ENCODE results near the gene RENBP.
A peak's percentile ranks its signal among the peaks of the same experiment; 100 is the strongest.

Gene RENBP

DNA sequence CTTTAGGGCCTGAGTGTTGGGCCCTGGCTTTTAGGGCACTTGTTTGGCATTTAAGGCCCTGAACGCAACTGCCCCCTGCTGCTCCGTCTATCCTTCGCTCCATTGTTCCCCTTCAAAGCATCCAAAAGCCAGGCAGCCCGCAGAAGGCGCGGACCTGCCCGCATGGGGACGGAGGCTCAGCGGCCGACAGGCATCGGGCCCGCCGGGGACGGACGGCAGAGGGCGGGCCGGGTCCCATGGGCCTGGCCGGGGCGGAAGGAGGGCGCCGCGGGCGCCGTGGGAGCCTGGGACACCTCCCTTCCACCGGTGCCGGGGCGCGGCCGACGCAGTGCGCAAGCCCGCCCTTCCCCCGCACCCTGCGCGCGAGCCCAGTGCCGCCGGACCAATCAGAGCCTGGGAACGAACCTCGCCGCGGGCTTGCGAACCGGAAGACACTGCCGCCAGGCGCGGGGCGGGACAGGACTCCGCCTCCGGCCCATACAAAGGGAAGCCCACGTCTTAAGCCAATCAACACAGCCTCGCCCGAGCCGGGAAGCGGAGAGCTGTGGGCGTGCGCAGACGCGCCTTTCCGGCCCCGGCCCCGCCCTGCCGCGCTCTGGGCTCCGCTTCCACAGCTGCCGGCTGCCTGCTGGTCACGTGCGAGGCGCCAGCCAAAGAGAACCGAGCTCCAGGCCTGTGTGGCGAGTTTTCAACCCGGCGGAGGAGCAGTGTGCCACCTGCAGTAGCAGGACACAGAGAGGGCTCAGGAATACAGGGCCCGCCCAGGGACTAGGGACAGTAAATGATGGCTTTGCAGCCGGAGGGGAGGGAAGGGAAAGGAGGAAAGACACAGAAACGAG lies 16.3 kb downstream of the RENBP start:
- peak overlapping the region; percentile 68 for H3K4me3 ChIP-seq (ENCODE audit: low read length)

DNA sequence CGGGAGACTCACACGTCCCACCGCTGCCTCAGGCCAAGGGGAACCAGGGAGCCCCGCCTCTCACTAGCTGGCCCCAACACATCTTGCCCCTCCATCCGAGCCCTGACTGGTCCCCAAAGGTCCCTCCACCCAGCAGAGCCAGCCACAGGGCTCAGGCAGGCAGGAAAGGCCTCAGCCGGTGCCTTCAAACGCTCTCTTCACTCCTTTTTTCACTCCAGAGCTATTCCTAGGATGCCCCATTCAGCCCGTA lies 16.8 kb downstream of the RENBP start:
- peak overlapping the region; percentile 68 for H3K4me3 ChIP-seq (ENCODE audit: low read length)
- no peaks in the 10 kb centered on the region for H3K27me3 ChIP-seq (ENCODE audit: control insufficient read depth, insufficient read depth, low read length)
- peak overlapping the region; percentile 33 for H3K27ac ChIP-seq (ENCODE audit: low read length)
- H3K4me1 ChIP-seq (ENCODE audit: control insufficient read depth, low read depth, low read length) = peaks cover 8% of the 10 kb centered on the region
- H3K9ac ChIP-seq (ENCODE audit: low read length) = peak overlapping the region; percentile 83
- no peaks in the 10 kb centered on the region for H3K9me3 ChIP-seq (ENCODE audit: control insufficient read depth, low read depth, low read length)
- H3K36me3 ChIP-seq (ENCODE audit: control insufficient read depth, low read depth, low read length) = peaks cover 8% of the 10 kb centered on the region

More for the DNA sequence above, 16.3 kb downstream of the RENBP start:
- Histone ChIP-seq H3K36me3 (ENCODE audit: control insufficient read depth, low read depth, low read length) (peaks cover 11% of the 10 kb centered on the region), H3K9ac (ENCODE audit: low read length) (peak overlapping the region; percentile 83), H3K4me1 (ENCODE audit: control insufficient read depth, low read depth, low read length) (peaks cover 8% of the 10 kb centered on the region), H3K9me3 (ENCODE audit: control insufficient read depth, low read depth, low read length) (no peaks in the 10 kb centered on the region), H3K27ac (ENCODE audit: low read length) (peak overlapping the region; percentile 33), H3K27me3 (ENCODE audit: control insufficient read depth, insufficient read depth, low read length) (no peaks in the 10 kb centered on the region)

DNA sequence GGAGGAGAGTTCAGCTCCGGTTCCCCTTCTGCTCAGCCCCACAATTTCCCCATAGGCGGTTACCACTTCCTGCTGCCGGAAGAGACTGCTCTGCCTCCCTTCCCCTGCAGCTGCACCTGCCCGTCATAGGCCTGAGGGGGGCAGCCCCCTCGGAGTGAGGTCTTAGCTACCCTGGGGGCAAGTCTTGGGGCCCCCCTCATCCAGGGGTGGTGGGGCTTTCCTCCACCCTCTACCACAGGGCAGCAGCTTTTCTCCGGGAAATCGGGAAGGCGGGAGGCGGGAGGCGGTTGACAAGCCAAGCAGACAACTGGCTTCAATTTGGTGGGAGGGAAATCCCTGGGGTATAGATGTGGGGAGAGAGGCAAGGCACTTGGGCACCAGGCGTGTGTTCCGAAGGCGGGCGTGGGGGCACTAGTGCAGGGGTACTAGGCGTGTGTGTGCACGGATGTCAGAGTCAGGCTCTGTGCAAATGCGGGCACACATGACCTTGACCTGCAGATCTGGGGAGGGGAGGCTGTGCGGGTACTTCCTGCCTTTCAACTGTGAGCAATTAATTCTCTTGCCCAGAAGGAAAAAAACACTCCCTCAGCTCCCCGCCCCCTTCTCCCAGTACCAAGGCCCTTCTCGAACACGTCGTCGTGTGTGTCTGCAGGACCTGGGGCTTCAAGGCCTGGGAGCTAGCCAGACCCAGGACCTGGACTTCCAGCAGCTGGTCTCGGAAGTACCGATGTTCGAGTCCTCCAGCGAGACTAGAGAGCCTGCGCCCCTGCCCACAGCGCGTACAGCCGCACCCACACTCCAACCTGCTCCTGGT lies 17.4 kb downstream of the RENBP start:
- peak overlapping the region; percentile 33 for H3K27ac ChIP-seq (ENCODE audit: low read length)
- no peaks in the 10 kb centered on the region for H3K9me3 ChIP-seq (ENCODE audit: control insufficient read depth, low read depth, low read length)
- no peaks in the 10 kb centered on the region for H3K27me3 ChIP-seq (ENCODE audit: control insufficient read depth, insufficient read depth, low read length)
- H3K4me3 ChIP-seq (ENCODE audit: low read length) = peak overlapping the region; percentile 68
- H3K36me3 ChIP-seq (ENCODE audit: control insufficient read depth, low read depth, low read length) = peaks cover 7% of the 10 kb centered on the region
- H3K4me1 ChIP-seq (ENCODE audit: control insufficient read depth, low read depth, low read length) = peaks cover 8% of the 10 kb centered on the region
- peak overlapping the region; percentile 83 for H3K9ac ChIP-seq (ENCODE audit: low read length)

GRCh38 chrX:153926552-153926857 lies 17.9 kb downstream of the RENBP start:
- Histone ChIP-seq H3K9me3 (ENCODE audit: control insufficient read depth, low read depth, low read length) (no peaks in the 10 kb centered on the region), H3K4me1 (ENCODE audit: control insufficient read depth, low read depth, low read length) (peaks cover 8% of the 10 kb centered on the region), H3K27me3 (ENCODE audit: control insufficient read depth, insufficient read depth, low read length) (no peaks in the 10 kb centered on the region), H3K36me3 (ENCODE audit: control insufficient read depth, low read depth, low read length) (peaks cover 1% of the 10 kb centered on the region), H3K4me3 (ENCODE audit: low read length) (peak overlapping the region; percentile 68), H3K27ac (ENCODE audit: low read length) (no peak overlapping the region), H3K9ac (ENCODE audit: low read length) (no peak overlapping the region)

DNA sequence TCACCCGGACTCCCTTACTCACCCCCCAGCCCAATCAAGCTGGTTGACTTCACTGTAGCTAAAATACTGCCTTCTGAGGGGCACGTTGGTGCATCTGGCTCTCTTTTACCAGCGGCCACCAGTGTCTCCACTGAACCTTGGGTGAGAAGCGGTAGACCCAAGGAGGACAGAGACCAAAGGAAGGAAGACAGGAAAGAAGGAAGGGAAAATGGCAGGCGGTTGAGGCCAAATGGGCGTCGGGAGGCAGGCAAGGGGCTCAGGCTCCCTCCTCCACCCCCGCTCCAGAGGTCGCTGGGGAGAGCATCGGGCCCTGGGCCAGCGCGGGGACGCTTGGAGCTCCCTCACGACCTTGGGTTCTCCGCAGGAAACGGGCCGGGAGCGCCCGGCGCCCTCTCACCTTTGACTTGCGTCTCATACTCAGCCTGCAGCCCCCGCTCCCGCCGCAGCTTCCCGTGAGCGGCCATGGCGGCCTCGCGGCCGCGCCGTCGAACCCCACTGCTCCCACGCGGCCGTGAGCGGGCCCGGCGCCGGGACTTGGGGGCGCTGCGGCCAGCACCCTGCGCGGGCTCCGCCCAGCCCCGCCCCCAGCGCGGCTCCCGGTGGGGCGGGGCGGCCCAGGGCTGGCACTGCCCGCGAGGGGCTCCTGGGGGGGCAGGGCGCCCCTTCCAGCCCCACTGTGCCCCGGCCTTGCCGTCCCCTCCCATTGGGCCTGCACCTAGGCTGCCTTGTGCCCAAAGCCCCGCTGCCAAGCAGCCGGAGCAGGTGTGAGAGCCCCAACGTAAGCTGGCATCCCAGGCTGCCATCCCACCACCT lies 18.5 kb downstream of the RENBP start, which contains the start of gene ARHGAP4:
Gene ARHGAP4, minus strand, starts transcription at position 526 of the 813 bp plus-strand sequence. Its CDS starts 62 bp downstream, at position 464.
- no peak within 1 kb of the TSS for H3K27ac ChIP-seq (ENCODE audit: low read length)
- no peaks in the 10 kb centered on the region for H3K9me3 ChIP-seq (ENCODE audit: control insufficient read depth, low read depth, low read length)
- H3K4me1 ChIP-seq (ENCODE audit: control insufficient read depth, low read depth, low read length) = peaks cover 8% of the 10 kb centered on the region
- no peaks in the 10 kb centered on the region for H3K36me3 ChIP-seq (ENCODE audit: control insufficient read depth, low read depth, low read length)
- peak within 1 kb of the TSS; percentile 68 for H3K4me3 ChIP-seq (ENCODE audit: low read length)
- H3K9ac ChIP-seq (ENCODE audit: low read length) = peak within 1 kb of the TSS; percentile 83
- H3K27me3 ChIP-seq (ENCODE audit: control insufficient read depth, insufficient read depth, low read length) = no peaks in the 10 kb centered on the region

GRCh38 chrX:153925387-153925738 lies 19.1 kb downstream of the RENBP start:
- peaks cover 2% of the 10 kb centered on the region for H3K9me3 ChIP-seq (ENCODE audit: control insufficient read depth, low read depth, low read length)
- H3K27ac ChIP-seq (ENCODE audit: low read length) = no peak overlapping the region
- H3K4me3 ChIP-seq (ENCODE audit: low read length) = peak overlapping the region; percentile 56
- H3K36me3 ChIP-seq (ENCODE audit: control insufficient read depth, low read depth, low read length) = no peaks in the 10 kb centered on the region
- peaks cover 8% of the 10 kb centered on the region for H3K4me1 ChIP-seq (ENCODE audit: control insufficient read depth, low read depth, low read length)
- H3K9ac ChIP-seq (ENCODE audit: low read length) = peak overlapping the region; percentile 39
- no peaks in the 10 kb centered on the region for H3K27me3 ChIP-seq (ENCODE audit: control insufficient read depth, insufficient read depth, low read length)

- no peak overlapping the region for H3K4me3 ChIP-seq (ENCODE audit: low read length)
- H3K9ac ChIP-seq (ENCODE audit: low read length) = no peak overlapping the region
- no peaks in the 10 kb centered on the region for H3K27me3 ChIP-seq (ENCODE audit: control insufficient read depth, insufficient read depth, low read length)
- H3K36me3 ChIP-seq (ENCODE audit: control insufficient read depth, low read depth, low read length) = no peaks in the 10 kb centered on the region
- H3K4me1 ChIP-seq (ENCODE audit: control insufficient read depth, low read depth, low read length) = peaks cover 8% of the 10 kb centered on the region
- H3K27ac ChIP-seq (ENCODE audit: low read length) = no peak overlapping the region
- H3K9me3 ChIP-seq (ENCODE audit: control insufficient read depth, low read depth, low read length) = peaks cover 2% of the 10 kb centered on the region
These were observed 20.1 kb downstream of the RENBP start for GRCh38 chrX:153924149-153924861.

DNA sequence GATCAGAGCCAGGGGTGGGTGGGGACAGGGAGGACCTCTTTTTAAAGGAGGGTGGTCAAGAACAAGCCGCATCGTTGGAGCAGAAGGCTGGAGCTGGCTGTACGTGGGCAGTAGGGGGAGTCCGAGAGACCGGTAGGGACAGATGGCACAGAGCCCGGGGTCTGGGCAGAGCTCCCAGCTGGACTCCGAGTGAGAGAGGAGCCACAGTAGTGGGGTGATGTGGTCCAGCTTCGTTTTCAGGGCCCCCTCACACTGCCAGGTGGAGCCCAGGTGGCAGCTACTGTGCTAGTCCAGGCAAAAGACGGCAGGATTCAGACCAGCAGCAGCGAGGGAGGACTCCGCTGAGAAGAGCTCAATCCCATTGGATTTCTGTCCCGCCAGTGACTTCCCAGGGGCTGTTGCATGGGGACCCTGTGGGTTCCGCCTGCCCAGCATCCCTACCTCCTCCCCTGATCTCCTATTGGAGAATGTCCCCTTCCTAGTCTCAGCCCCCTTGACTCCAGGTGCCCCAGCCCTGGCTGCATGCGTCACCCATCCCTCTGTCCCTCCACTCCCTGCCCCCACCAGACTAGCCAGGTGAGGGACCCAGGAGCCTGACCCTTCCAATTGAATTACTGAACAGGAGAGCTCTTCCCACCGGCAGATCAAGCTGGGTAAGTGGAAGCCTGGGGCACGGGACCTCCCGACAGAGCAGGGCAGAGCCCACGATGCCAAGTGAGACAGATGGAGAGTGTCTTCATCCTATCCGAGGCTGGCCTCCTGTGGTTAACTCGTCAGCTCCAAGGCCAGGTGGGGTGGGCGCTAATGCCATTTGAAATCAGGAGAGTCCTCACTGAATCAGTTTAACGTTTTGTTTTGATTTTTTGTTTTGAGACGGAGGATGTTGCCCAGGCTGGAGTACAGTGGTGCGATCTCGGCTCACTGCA lies 21.2 kb downstream of the RENBP start:
- Histone ChIP-seq H3K9ac (ENCODE audit: low read length) (no peak overlapping the region), H3K27me3 (ENCODE audit: control insufficient read depth, insufficient read depth, low read length) (no peaks in the 10 kb centered on the region), H3K27ac (ENCODE audit: low read length) (no peak overlapping the region), H3K9me3 (ENCODE audit: control insufficient read depth, low read depth, low read length) (peaks cover 2% of the 10 kb centered on the region), H3K4me3 (ENCODE audit: low read length) (no peak overlapping the region), H3K36me3 (ENCODE audit: control insufficient read depth, low read depth, low read length) (no peaks in the 10 kb centered on the region), H3K4me1 (ENCODE audit: control insufficient read depth, low read depth, low read length) (peaks cover 8% of the 10 kb centered on the region)

DNA sequence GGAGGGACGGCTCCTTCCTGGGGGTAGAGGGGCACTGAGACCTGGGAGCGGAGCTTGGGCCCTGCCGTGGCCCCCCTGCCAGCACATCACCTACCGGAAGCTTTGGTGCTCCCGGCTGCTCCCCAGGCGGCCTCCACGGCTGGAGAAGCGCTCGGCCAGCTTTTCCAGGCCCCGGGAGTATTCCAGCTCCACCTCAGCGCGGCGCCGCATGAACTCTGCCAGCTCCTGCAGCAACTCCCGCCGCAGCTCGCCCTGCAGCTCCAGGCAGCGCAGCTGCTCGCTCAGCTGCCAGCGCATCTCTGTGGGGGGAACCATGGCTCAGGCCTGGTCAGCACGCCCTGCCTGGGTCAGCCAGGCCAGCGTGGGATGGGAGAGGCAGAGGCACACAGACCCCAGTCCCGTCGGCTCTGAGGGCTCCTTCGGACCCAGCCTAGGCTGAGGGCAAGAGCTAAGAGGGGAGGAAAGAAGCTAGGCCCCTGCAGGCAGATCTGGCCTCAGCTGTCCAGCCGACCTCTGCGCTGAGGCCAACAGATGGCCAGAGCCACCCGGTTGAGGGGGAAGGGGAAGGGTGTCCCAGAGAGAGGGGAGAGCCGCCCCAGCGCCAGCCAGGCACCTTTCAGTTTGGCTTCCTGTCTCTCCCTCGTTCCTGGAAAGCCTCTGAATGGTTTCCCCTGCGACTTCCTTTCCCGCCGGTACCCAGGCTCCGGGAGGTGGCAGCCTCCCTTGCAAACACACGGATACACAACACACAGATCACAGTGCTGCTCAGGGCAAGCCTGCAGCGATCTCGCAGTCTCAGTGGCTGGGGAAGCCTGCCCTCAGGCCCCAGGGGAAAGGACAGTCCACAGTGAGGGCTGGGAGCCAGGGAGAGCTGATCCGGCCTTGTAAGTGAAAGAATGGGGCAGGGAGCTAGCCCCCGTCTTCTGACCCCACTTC lies 22.7 kb downstream of the RENBP start:
- H3K36me3 ChIP-seq (ENCODE audit: control insufficient read depth, low read depth, low read length) = no peaks in the 10 kb centered on the region
- H3K4me1 ChIP-seq (ENCODE audit: control insufficient read depth, low read depth, low read length) = peaks cover 3% of the 10 kb centered on the region
- no peak overlapping the region for H3K4me3 ChIP-seq (ENCODE audit: low read length)
- peaks cover 2% of the 10 kb centered on the region for H3K9me3 ChIP-seq (ENCODE audit: control insufficient read depth, low read depth, low read length)
- H3K9ac ChIP-seq (ENCODE audit: low read length) = no peak overlapping the region
- H3K27me3 ChIP-seq (ENCODE audit: control insufficient read depth, insufficient read depth, low read length) = no peaks in the 10 kb centered on the region
- H3K27ac ChIP-seq (ENCODE audit: low read length) = no peak overlapping the region

GRCh38 chrX:153921070-153921469 lies 23.4 kb downstream of the RENBP start:
- H3K9me3 ChIP-seq (ENCODE audit: control insufficient read depth, low read depth, low read length) = peaks cover 2% of the 10 kb centered on the region
- H3K27me3 ChIP-seq (ENCODE audit: control insufficient read depth, insufficient read depth, low read length) = no peaks in the 10 kb centered on the region
- peaks cover 3% of the 10 kb centered on the region for H3K4me1 ChIP-seq (ENCODE audit: control insufficient read depth, low read depth, low read length)
- no peak overlapping the region for H3K4me3 ChIP-seq (ENCODE audit: low read length)
- no peak overlapping the region for H3K9ac ChIP-seq (ENCODE audit: low read length)
- H3K36me3 ChIP-seq (ENCODE audit: control insufficient read depth, low read depth, low read length) = no peaks in the 10 kb centered on the region
- no peak overlapping the region for H3K27ac ChIP-seq (ENCODE audit: low read length)

Measured in iPS-18a (cell line).